HUDEP-2 (cell line): ENCODE results near the gene TPM2.

ENCODE experiments used
- DNase-seq, 76 experiments: peaks; one replicate each; lab custom pipeline; 2025; ENCODE audit not compliant: unreplicated experiment in 76 of 76; lab: John Stamatoyannopoulos, UW

The TPM2 gene

GRCh38 chr9:35718721-35719511 is 29.2 kb upstream of the TPM2 start:
- no peak for DNase-seq

GRCh38 chr9:35717132-35717870 is 27.6 kb upstream of the TPM2 start:
- no peak for DNase-seq

- DNase-seq, result no peak
These were observed 26.5 kb upstream of the TPM2 start for GRCh38 chr9:35716230-35716629.

- DNase-seq, result no peak
These were observed 25.0 kb upstream of the TPM2 start for GRCh38 chr9:35714579-35715252.

GRCh38 chr9:35714123-35714522 is 24.4 kb upstream of the TPM2 start:
- no peak for DNase-seq

GRCh38 chr9:35713578-35713977 is 23.9 kb upstream of the TPM2 start:
- DNase-seq, result no peak

GRCh38 chr9:35712762-35713400 is 23.2 kb upstream of the TPM2 start:
- no peak for DNase-seq

GRCh38 chr9:35711501-35712428 is 22.0 kb upstream of the TPM2 start:
- DNase-seq, result no peak

- DNase-seq, result no peak
These were observed 21.2 kb upstream of the TPM2 start for GRCh38 chr9:35710818-35711500.

GRCh38 chr9:35708146-35708545 is 18.4 kb upstream of the TPM2 start:
- DNase-seq, result no peak

GRCh38 chr9:35706951-35707350 is 17.2 kb upstream of the TPM2 start:
- DNase-seq, result no peak

GRCh38 chr9:35705836-35706430 is 16.2 kb upstream of the TPM2 start:
- DNase-seq, result no peak

GRCh38 chr9:35705372-35705771 is 15.6 kb upstream of the TPM2 start:
- DNase-seq, result no peak

- DNase-seq, result no peak
These were observed 14.4 kb upstream of the TPM2 start for GRCh38 chr9:35703906-35704672.

GRCh38 chr9:35702696-35703095 is 13.0 kb upstream of the TPM2 start:
- no peak for DNase-seq

GRCh38 chr9:35700942-35701341 is 11.2 kb upstream of the TPM2 start:
- DNase-seq, result no peak

GRCh38 chr9:35700031-35700430 is 10.3 kb upstream of the TPM2 start:
- DNase-seq, result no peak

- DNase-seq, result no peak
These were observed 8.5 kb upstream of the TPM2 start for GRCh38 chr9:35698231-35698630.
